Osteocyte (in vitro differentiated cells): ENCODE data around the gene GRHL1. TPM values are rescaled to one million over a fixed set of nuclear protein-coding genes. Genes with fewer than 3 reads are reported as not detected.
"Not testable (repeated sequence)": the region's sequence is repeated elsewhere in the genome, so short reads cannot be mapped to it uniquely, and the experiment has no call there.

Source experiments
- DNase-seq: peaks from one replicate; pipeline ENCODE4 v3.0.0; 2021; ENCODE audit warnings: mixed read lengths; ENCODE audit not compliant: unreplicated experiment; ENCODE audit errors: extremely low spot score
- H3K27ac Mint-ChIP-seq: one replicate; pipeline ENCODE4 v1.8.0; 2021; ENCODE audit warnings: mild to moderate bottlenecking, mixed read lengths; ENCODE audit not compliant: unreplicated experiment
- H3K27me3 Mint-ChIP-seq: one replicate; pipeline ENCODE4 v1.8.0; 2021; ENCODE audit warnings: mixed read lengths; ENCODE audit not compliant: unreplicated experiment
- H3K36me3 Mint-ChIP-seq: one replicate; pipeline ENCODE4 v1.8.0; 2021; ENCODE audit warnings: mixed read lengths; ENCODE audit not compliant: unreplicated experiment
- H3K4me1 Mint-ChIP-seq: one replicate; pipeline ENCODE4 v1.8.0; 2021; ENCODE audit warnings: mixed read lengths; ENCODE audit not compliant: unreplicated experiment
- H3K4me3 Mint-ChIP-seq: one replicate; pipeline ENCODE4 v1.8.0; 2021; ENCODE audit warnings: mild to moderate bottlenecking, moderate library complexity, mixed read lengths; ENCODE audit not compliant: unreplicated experiment
- H3K9me3 Mint-ChIP-seq: one replicate; pipeline ENCODE4 v1.8.0; 2021; ENCODE audit warnings: mixed read lengths; ENCODE audit not compliant: unreplicated experiment
- CTCF ChIP-seq: fragments of 200-600 bp; sonication (generic); IDR thresholded peaks from 2 replicates; pipeline ENCODE4 v1.5.0; 2021; ENCODE audit warnings: antibody characterized with exemption, mild to moderate bottlenecking, moderate library complexity
- total RNA-seq: library from RNA; stranded (reverse); gene quantifications from 2 replicates; pipeline ENCODE4 v1.2.1, GENCODE V29; 2021

Gene GRHL1
- total RNA-seq, 1 donor from 2014 or later, result 0.32 TPM

- Mint-ChIP-seq H3K9me3 (no peaks in the 10 kb centered on the region), H3K4me1 (peaks cover 20% of the 10 kb centered on the region), H3K36me3 (no peaks in the 10 kb centered on the region), H3K4me3 (no peak overlapping the region), H3K27ac (peak overlapping the region; percentile 54), H3K27me3 (no peaks in the 10 kb centered on the region)
- DNase-seq, result no peak
- TF ChIP-seq CTCF, result no peak
These were observed 78.4 kb downstream of the GRHL1 start for GRCh38 chr2:10029875-10030223.

GRCh38 chr2:10030311-10030736, 78.8 kb downstream of the GRHL1 start:
- Mint-ChIP-seq H3K36me3 (no peaks in the 10 kb centered on the region), H3K4me3 (no peak overlapping the region), H3K27ac (no peak overlapping the region), H3K4me1 (peaks cover 20% of the 10 kb centered on the region), H3K27me3 (no peaks in the 10 kb centered on the region), H3K9me3 (no peaks in the 10 kb centered on the region)
- no peak for TF ChIP-seq CTCF
- no peak for DNase-seq

- not testable (repeated sequence) for DNase-seq, H3K36me3 Mint-ChIP-seq, H3K27ac Mint-ChIP-seq, H3K9me3 Mint-ChIP-seq, H3K27me3 Mint-ChIP-seq, H3K4me3 Mint-ChIP-seq
- H3K4me1 Mint-ChIP-seq, result peaks cover 25% of the 10 kb centered on the region
These were observed 79.3 kb downstream of the GRHL1 start for GRCh38 chr2:10030798-10031197.

- H3K27ac Mint-ChIP-seq, result no peak overlapping the region
- H3K4me1 Mint-ChIP-seq, result peaks cover 37% of the 10 kb centered on the region
- TF ChIP-seq CTCF, result no peak
- H3K9me3 Mint-ChIP-seq, result no peaks in the 10 kb centered on the region
- no peak overlapping the region for H3K4me3 Mint-ChIP-seq
- H3K36me3 Mint-ChIP-seq, result no peaks in the 10 kb centered on the region
- no peaks in the 10 kb centered on the region for H3K27me3 Mint-ChIP-seq
- no peak for DNase-seq
These were observed 80.6 kb downstream of the GRHL1 start for GRCh38 chr2:10031886-10032745.

- no peak for DNase-seq
- peaks cover 37% of the 10 kb centered on the region for H3K4me1 Mint-ChIP-seq
- no peaks in the 10 kb centered on the region for H3K36me3 Mint-ChIP-seq
- H3K27ac Mint-ChIP-seq, result no peak overlapping the region
- no peaks in the 10 kb centered on the region for H3K9me3 Mint-ChIP-seq
- no peak overlapping the region for H3K4me3 Mint-ChIP-seq
- no peaks in the 10 kb centered on the region for H3K27me3 Mint-ChIP-seq
- TF ChIP-seq CTCF, result no peak
These were observed 81.2 kb downstream of the GRHL1 start for GRCh38 chr2:10032746-10033105.
